ENCODE data around the gene CISTR. TPM values are rescaled to one million over a fixed set of nuclear protein-coding genes. Genes with fewer than 3 reads are reported as not detected.

The CISTR gene
- total and polyA plus RNA-seq, 2 experiments from 2014 or later: not detected

- no peak for DNase-seq (ENCODE audit: low spot score)
- ATAC-seq: no peak
- H3K4me3 Mint-ChIP-seq: peak overlapping the region; percentile 93
- Histone ChIP-seq H3K27ac (ENCODE audit: low read depth) (no peak overlapping the region), H3K4me1 (ENCODE audit: insufficient read depth) (peaks cover 8% of the 10 kb centered on the region; the same call in 1 of the 2 replicates), H2AFZ (0 out of 2 replicates have a peak overlapping the region, but pooled peaks have one; percentile 7), H4K20me1 (replicated peaks; ENCODE audit: insufficient read depth) (no peaks in the 10 kb centered on the region), H3K79me2 (replicated peaks; ENCODE audit: insufficient read depth) (no peaks in the 10 kb centered on the region), H3K4me3 (peak overlapping the region; percentile 58), H3K27me3 (ENCODE audit: insufficient read depth) (no peaks in the 10 kb centered on the region; the same call in 1 of the 2 replicates), H3F3A (replicated peaks; ENCODE audit: low read depth) (no peaks in the 10 kb centered on the region), H3K9me2 (ENCODE audit: insufficient read depth) (no peaks in the 10 kb centered on the region), H3K4me2 (peak overlapping the region; percentile 73), H3K36me3 (ENCODE audit: insufficient read depth) (no peaks in the 10 kb centered on the region)
- H3K27ac Mint-ChIP-seq: no peak overlapping the region
- no peak for TF ChIP-seq JUNB (IDR thresholded peaks at IDR 0.05; ENCODE audit: unreplicated experiment)
- TF ChIP-seq NANOG (IDR thresholded peaks at IDR 0.05; ENCODE audit: borderline replicate concordance): no peak
- TF ChIP-seq ZNF331 (CRISPR knock-in tag; IDR thresholded peaks at IDR 0.05; ENCODE audit: low read depth): no peak
- no peak for TF ChIP-seq POLR2AphosphoS5 (IDR thresholded peaks at IDR 0.05; ENCODE audit: low read depth)
- no peak for TF ChIP-seq CREB1 (CRISPR knock-in tag; IDR thresholded peaks at IDR 0.05; ENCODE audit: low read depth)
- no peak for TF ChIP-seq ETS1 (IDR thresholded peaks at IDR 0.05)
- no peak for TF ChIP-seq STAT1 (IDR thresholded peaks at IDR 0.05; ENCODE audit: unreplicated experiment)
- TF ChIP-seq EZH2 (IDR thresholded peaks at IDR 0.05; ENCODE audit: low read depth, unreplicated experiment): no peak
- peaks cover 13% of the 10 kb centered on the region for H3K27me3 Mint-ChIP-seq (ENCODE audit: insufficient read depth, low read depth, poor library complexity)
- peaks cover 16% of the 10 kb centered on the region; the same call in 2 of the 3 replicates for H3K4me1 Mint-ChIP-seq
- H3K9me3 Mint-ChIP-seq: peaks cover 2% of the 10 kb centered on the region; the same call in 2 of the 3 replicates
- no peaks in the 10 kb centered on the region for H3K36me3 Mint-ChIP-seq (ENCODE audit: low read depth)
These were observed 25.4 kb downstream of the CISTR start for GRCh38 chr12:53726341-53726740.

- Mint-ChIP-seq H3K36me3 (ENCODE audit: low read depth) (no peaks in the 10 kb centered on the region), H3K27ac (no peak overlapping the region), H3K4me3 (peak overlapping the region; percentile 20; the same call in 1 of the 3 replicates), H3K9me3 (peaks cover 2% of the 10 kb centered on the region; the same call in 2 of the 3 replicates), H3K27me3 (ENCODE audit: insufficient read depth, low read depth, poor library complexity) (peaks cover 10% of the 10 kb centered on the region), H3K4me1 (peaks cover 16% of the 10 kb centered on the region; the same call in 2 of the 3 replicates)
- no peaks in the 10 kb centered on the region for H3K27me3 ChIP-seq (ENCODE audit: insufficient read depth)
- H3K4me3 ChIP-seq: no peak overlapping the region; the same call in 1 of the 2 replicates
- H3K79me2 ChIP-seq (replicated peaks; ENCODE audit: insufficient read depth): no peaks in the 10 kb centered on the region
- DNase-seq (ENCODE audit: low spot score) (no peak), ATAC-seq (no peak)
- peaks cover 8% of the 10 kb centered on the region; the same call in 1 of the 2 replicates for H3K4me1 ChIP-seq (ENCODE audit: insufficient read depth)
- peak overlapping the region; percentile 73; the same call in 1 of the 2 replicates for H3K4me2 ChIP-seq
- no peak overlapping the region for H2AFZ ChIP-seq
- H4K20me1 ChIP-seq (replicated peaks; ENCODE audit: insufficient read depth): no peaks in the 10 kb centered on the region
- H3K9me2 ChIP-seq (ENCODE audit: insufficient read depth): no peaks in the 10 kb centered on the region
- no peaks in the 10 kb centered on the region for H3K36me3 ChIP-seq (ENCODE audit: insufficient read depth)
- H3K27ac ChIP-seq (ENCODE audit: low read depth): no peak overlapping the region
- no peaks in the 10 kb centered on the region for H3F3A ChIP-seq (replicated peaks; ENCODE audit: low read depth)
- TF ChIP-seq EZH2phosphoT487 (IDR thresholded peaks at IDR 0.05; ENCODE audit: unreplicated experiment) (no peak), REST (IDR thresholded peaks at IDR 0.05; ENCODE audit: unreplicated experiment) (no peak), CREB1 (CRISPR knock-in tag; IDR thresholded peaks at IDR 0.05; ENCODE audit: low read depth) (no peak), ZNF331 (CRISPR knock-in tag; IDR thresholded peaks at IDR 0.05; ENCODE audit: low read depth) (no peak), ZNF114 (CRISPR knock-in tag; IDR thresholded peaks at IDR 0.05) (no peak), ZNF462 (CRISPR knock-in tag; IDR thresholded peaks at IDR 0.05) (no peak)
These were observed 26.0 kb downstream of the CISTR start for GRCh38 chr12:53725824-53726223.

Measured in GM23338 (cell line).